Muscle of back (tissue), 11 donors: ENCODE measurements around the gene SLC38A10. TPM values are rescaled to one million over a fixed set of nuclear protein-coding genes. Genes with fewer than 3 reads are reported as not detected.

Source experiments
- DNase-seq, 3 donors: peaks; one replicate each; pipeline versions ENCODE4 v3.0.0 to v3.0.0-alpha.2; 2013
- polyA plus RNA-seq, 10 donors: library from polyadenylated mRNA; unstranded; fragments of 120-200 nt; gene quantifications; one replicate each; pipeline ENCODE4 v1.2.1, GENCODE V29; 2013; ENCODE audit not compliant: insufficient read length in 10 of 10

The SLC38A10 gene
- polyA plus RNA-seq, 10 donors, result 33.7 to 55.6 (median 44.7) TPM

GRCh38 chr17:81258292-81258691 lies 36.8 kb downstream of the SLC38A10 start:
- no peak for DNase-seq

GRCh38 chr17:81257533-81257932 lies 37.6 kb downstream of the SLC38A10 start:
- DNase-seq, result no peak

GRCh38 chr17:81256616-81257015 lies 38.5 kb downstream of the SLC38A10 start:
- DNase-seq, result no peak

- DNase-seq, result peak; percentile 69 to 81 (median 71)
These were observed 40.0 kb downstream of the SLC38A10 start for GRCh38 chr17:81254955-81255717.

GRCh38 chr17:81253358-81254131 lies 41.6 kb downstream of the SLC38A10 start:
- peak; percentile 36 to 69 (median 59) for DNase-seq

GRCh38 chr17:81252987-81253329 lies 42.1 kb downstream of the SLC38A10 start:
- no peak for DNase-seq

- DNase-seq, result peak in 1 of 3 donors; percentile 79
These were observed 42.7 kb downstream of the SLC38A10 start for GRCh38 chr17:81252326-81252986.

GRCh38 chr17:81251709-81252301 lies 43.3 kb downstream of the SLC38A10 start:
- DNase-seq, result peak in 1 of 3 donors; percentile 25

GRCh38 chr17:81251094-81251708 lies 43.9 kb downstream of the SLC38A10 start:
- DNase-seq, result peak in 1 of 3 donors; percentile 60

- no peak for DNase-seq
These were observed 44.6 kb downstream of the SLC38A10 start for GRCh38 chr17:81250286-81251093.

- no peak for DNase-seq
These were observed 45.7 kb downstream of the SLC38A10 start for GRCh38 chr17:81249223-81250040.

- no peak for DNase-seq
These were observed 46.5 kb downstream of the SLC38A10 start for GRCh38 chr17:81248649-81249048.

GRCh38 chr17:81247339-81247990 lies 47.6 kb downstream of the SLC38A10 start:
- no peak for DNase-seq

GRCh38 chr17:81246679-81247338 lies 48.3 kb downstream of the SLC38A10 start:
- DNase-seq, result no peak

GRCh38 chr17:81246343-81246670 lies 48.8 kb downstream of the SLC38A10 start:
- DNase-seq, result no peak

GRCh38 chr17:81245665-81246342 lies 49.3 kb downstream of the SLC38A10 start:
- no peak for DNase-seq

- no peak for DNase-seq
These were observed 50.0 kb downstream of the SLC38A10 start for GRCh38 chr17:81245024-81245664.
